ENCODE measurements around the gene SH3TC1.

SH3TC1 gene

GRCh38 chr4:8230891-8231290 lies 31.8 kb downstream of the SH3TC1 start:
- Mint-ChIP-seq H3K9me3 (no peaks in the 10 kb centered on the region), H3K4me3 (no peak overlapping the region), H3K4me1 (peaks cover 34% of the 10 kb centered on the region), H3K27ac (peak overlapping the region; percentile 5), H3K27me3 (no peaks in the 10 kb centered on the region), H3K36me3 (peaks cover 24% of the 10 kb centered on the region)
- no peak for ATAC-seq

- Mint-ChIP-seq H3K9me3 (no peaks in the 10 kb centered on the region), H3K36me3 (peaks cover 24% of the 10 kb centered on the region), H3K4me3 (no peak overlapping the region), H3K27ac (no peak overlapping the region), H3K4me1 (peaks cover 36% of the 10 kb centered on the region), H3K27me3 (no peaks in the 10 kb centered on the region)
- ATAC-seq, result no peak
Observed at GRCh38 chr4:8231551-8232049, 32.5 kb downstream of the SH3TC1 start.

- Mint-ChIP-seq H3K27ac (no peak overlapping the region), H3K27me3 (no peaks in the 10 kb centered on the region), H3K36me3 (peaks cover 27% of the 10 kb centered on the region), H3K9me3 (no peaks in the 10 kb centered on the region), H3K4me1 (peaks cover 46% of the 10 kb centered on the region), H3K4me3 (no peak overlapping the region)
- ATAC-seq, result no peak
Observed at GRCh38 chr4:8232748-8233147, 33.7 kb downstream of the SH3TC1 start.

- Mint-ChIP-seq H3K4me1 (peaks cover 45% of the 10 kb centered on the region), H3K9me3 (no peaks in the 10 kb centered on the region), H3K4me3 (no peak overlapping the region), H3K27ac (no peak overlapping the region), H3K36me3 (peaks cover 29% of the 10 kb centered on the region), H3K27me3 (no peaks in the 10 kb centered on the region)
- no peak for ATAC-seq
Observed at GRCh38 chr4:8233672-8234484, 34.8 kb downstream of the SH3TC1 start.

- no peak for ATAC-seq
- no peaks in the 10 kb centered on the region for H3K9me3 Mint-ChIP-seq
- H3K4me1 Mint-ChIP-seq, result peaks cover 45% of the 10 kb centered on the region
- H3K36me3 Mint-ChIP-seq, result peaks cover 34% of the 10 kb centered on the region
- no peaks in the 10 kb centered on the region for H3K27me3 Mint-ChIP-seq
- H3K27ac Mint-ChIP-seq, result no peak overlapping the region
- H3K4me3 Mint-ChIP-seq, result no peak overlapping the region
Observed at GRCh38 chr4:8234715-8235114, 35.6 kb downstream of the SH3TC1 start.

GRCh38 chr4:8235224-8235623 lies 36.1 kb downstream of the SH3TC1 start:
- peak; percentile 32 for ATAC-seq
- H3K4me1 Mint-ChIP-seq, result peaks cover 42% of the 10 kb centered on the region
- peaks cover 33% of the 10 kb centered on the region for H3K36me3 Mint-ChIP-seq
- no peaks in the 10 kb centered on the region for H3K9me3 Mint-ChIP-seq
- H3K27ac Mint-ChIP-seq, result no peak overlapping the region
- H3K4me3 Mint-ChIP-seq, result no peak overlapping the region
- no peaks in the 10 kb centered on the region for H3K27me3 Mint-ChIP-seq

GRCh38 chr4:8235686-8236085 lies 36.6 kb downstream of the SH3TC1 start:
- no peaks in the 10 kb centered on the region for H3K27me3 Mint-ChIP-seq
- peaks cover 29% of the 10 kb centered on the region for H3K36me3 Mint-ChIP-seq
- peaks cover 37% of the 10 kb centered on the region for H3K4me1 Mint-ChIP-seq
- H3K27ac Mint-ChIP-seq, result no peak overlapping the region
- H3K4me3 Mint-ChIP-seq, result no peak overlapping the region
- no peak for ATAC-seq
- no peaks in the 10 kb centered on the region for H3K9me3 Mint-ChIP-seq

- H3K9me3 Mint-ChIP-seq, result no peaks in the 10 kb centered on the region
- no peak for ATAC-seq
- no peak overlapping the region for H3K27ac Mint-ChIP-seq
- H3K4me3 Mint-ChIP-seq, result no peak overlapping the region
- peaks cover 28% of the 10 kb centered on the region for H3K36me3 Mint-ChIP-seq
- H3K27me3 Mint-ChIP-seq, result no peaks in the 10 kb centered on the region
- H3K4me1 Mint-ChIP-seq, result peaks cover 34% of the 10 kb centered on the region
Observed at GRCh38 chr4:8236106-8236919, 37.2 kb downstream of the SH3TC1 start.

GRCh38 chr4:8236920-8237195 lies 37.8 kb downstream of the SH3TC1 start:
- Mint-ChIP-seq H3K36me3 (peaks cover 28% of the 10 kb centered on the region), H3K4me1 (peaks cover 39% of the 10 kb centered on the region), H3K27me3 (no peaks in the 10 kb centered on the region), H3K9me3 (no peaks in the 10 kb centered on the region), H3K27ac (no peak overlapping the region), H3K4me3 (no peak overlapping the region)
- no peak for ATAC-seq

GRCh38 chr4:8237256-8237989 lies 38.3 kb downstream of the SH3TC1 start:
- H3K4me1 Mint-ChIP-seq, result peaks cover 44% of the 10 kb centered on the region
- no peaks in the 10 kb centered on the region for H3K27me3 Mint-ChIP-seq
- peaks cover 26% of the 10 kb centered on the region for H3K36me3 Mint-ChIP-seq
- H3K27ac Mint-ChIP-seq, result no peak overlapping the region
- no peak for ATAC-seq
- no peaks in the 10 kb centered on the region for H3K9me3 Mint-ChIP-seq
- H3K4me3 Mint-ChIP-seq, result no peak overlapping the region

GRCh38 chr4:8238036-8238511 lies 39.0 kb downstream of the SH3TC1 start:
- peaks cover 22% of the 10 kb centered on the region for H3K36me3 Mint-ChIP-seq
- peaks cover 44% of the 10 kb centered on the region for H3K4me1 Mint-ChIP-seq
- peak; percentile 83 for ATAC-seq
- H3K27me3 Mint-ChIP-seq, result no peaks in the 10 kb centered on the region
- no peaks in the 10 kb centered on the region for H3K9me3 Mint-ChIP-seq
- H3K4me3 Mint-ChIP-seq, result no peak overlapping the region
- H3K27ac Mint-ChIP-seq, result no peak overlapping the region

GRCh38 chr4:8238515-8239053 lies 39.5 kb downstream of the SH3TC1 start:
- Mint-ChIP-seq H3K9me3 (no peaks in the 10 kb centered on the region), H3K27ac (no peak overlapping the region), H3K27me3 (no peaks in the 10 kb centered on the region), H3K4me1 (peaks cover 44% of the 10 kb centered on the region), H3K36me3 (peaks cover 22% of the 10 kb centered on the region), H3K4me3 (no peak overlapping the region)
- peak; percentile 32 for ATAC-seq

GRCh38 chr4:8239226-8239625 lies 40.1 kb downstream of the SH3TC1 start:
- no peak for ATAC-seq
- Mint-ChIP-seq H3K4me3 (no peak overlapping the region), H3K27me3 (no peaks in the 10 kb centered on the region), H3K36me3 (peaks cover 22% of the 10 kb centered on the region), H3K4me1 (peaks cover 44% of the 10 kb centered on the region), H3K27ac (no peak overlapping the region), H3K9me3 (no peaks in the 10 kb centered on the region)

- no peak for ATAC-seq
- H3K36me3 Mint-ChIP-seq, result peaks cover 22% of the 10 kb centered on the region
- H3K27me3 Mint-ChIP-seq, result no peaks in the 10 kb centered on the region
- H3K9me3 Mint-ChIP-seq, result no peaks in the 10 kb centered on the region
- H3K4me3 Mint-ChIP-seq, result no peak overlapping the region
- H3K4me1 Mint-ChIP-seq, result peaks cover 44% of the 10 kb centered on the region
- no peak overlapping the region for H3K27ac Mint-ChIP-seq
Observed at GRCh38 chr4:8239661-8240060, 40.6 kb downstream of the SH3TC1 start.
